ENCODE measurements around the gene PRR29.

- TF ChIP-seq, protein P1, sequence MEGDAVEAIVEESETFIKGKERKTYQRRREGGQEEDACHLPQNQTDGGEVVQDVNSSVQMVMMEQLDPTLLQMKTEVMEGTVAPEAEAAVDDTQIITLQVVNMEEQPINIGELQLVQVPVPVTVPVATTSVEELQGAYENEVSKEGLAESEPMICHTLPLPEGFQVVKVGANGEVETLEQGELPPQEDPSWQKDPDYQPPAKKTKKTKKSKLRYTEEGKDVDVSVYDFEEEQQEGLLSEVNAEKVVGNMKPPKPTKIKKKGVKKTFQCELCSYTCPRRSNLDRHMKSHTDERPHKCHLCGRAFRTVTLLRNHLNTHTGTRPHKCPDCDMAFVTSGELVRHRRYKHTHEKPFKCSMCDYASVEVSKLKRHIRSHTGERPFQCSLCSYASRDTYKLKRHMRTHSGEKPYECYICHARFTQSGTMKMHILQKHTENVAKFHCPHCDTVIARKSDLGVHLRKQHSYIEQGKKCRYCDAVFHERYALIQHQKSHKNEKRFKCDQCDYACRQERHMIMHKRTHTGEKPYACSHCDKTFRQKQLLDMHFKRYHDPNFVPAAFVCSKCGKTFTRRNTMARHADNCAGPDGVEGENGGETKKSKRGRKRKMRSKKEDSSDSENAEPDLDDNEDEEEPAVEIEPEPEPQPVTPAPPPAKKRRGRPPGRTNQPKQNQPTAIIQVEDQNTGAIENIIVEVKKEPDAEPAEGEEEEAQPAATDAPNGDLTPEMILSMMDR (IDR thresholded peaks at IDR 0.05; ENCODE audit: extremely low read depth in 1 of 2, insufficient read depth in 1 of 2, low read depth in 1 of 2, low read length in 2 of 2), result no peak
- TF ChIP-seq POLR2AphosphoS5 (IDR thresholded peaks at IDR 0.05; ENCODE audit: insufficient read depth, low read depth, low read length), result no peak
- no peak for TF ChIP-seq MAX (IDR thresholded peaks at IDR 0.05; ENCODE audit: insufficient read depth, insufficient read length)
- no peak for TF ChIP-seq POLR2A (IDR thresholded peaks at IDR 0.05; ENCODE audit: low read depth, low read length)
- no peak for TF ChIP-seq EZH2 (IDR thresholded peaks at IDR 0.05; ENCODE audit: borderline replicate concordance, low read depth, low read length, severe bottlenecking)
- no peak for TF ChIP-seq MYC (IDR thresholded peaks at IDR 0.05; ENCODE audit: low read depth, low read length)
- TF ChIP-seq JUN (IDR thresholded peaks at IDR 0.05; ENCODE audit: borderline replicate concordance, insufficient read depth, insufficient read length, low read depth), result no peak
- no peak for TF ChIP-seq GATA2 (IDR thresholded peaks at IDR 0.05; ENCODE audit: insufficient read depth, insufficient read length, low read depth, low read length)
These were observed 2.5 kb upstream of the PRR29 start for GRCh38 chr17:63995626-63996025.
